Measurements from ENCODE around the gene SOBP. TPM values are rescaled to one million over a fixed set of nuclear protein-coding genes. Genes with fewer than 3 reads are reported as not detected.

Gene SOBP
- total and polyA plus RNA-seq, 8 donors, result 0.58 to 16.9 (median 4.4) TPM

DNA sequence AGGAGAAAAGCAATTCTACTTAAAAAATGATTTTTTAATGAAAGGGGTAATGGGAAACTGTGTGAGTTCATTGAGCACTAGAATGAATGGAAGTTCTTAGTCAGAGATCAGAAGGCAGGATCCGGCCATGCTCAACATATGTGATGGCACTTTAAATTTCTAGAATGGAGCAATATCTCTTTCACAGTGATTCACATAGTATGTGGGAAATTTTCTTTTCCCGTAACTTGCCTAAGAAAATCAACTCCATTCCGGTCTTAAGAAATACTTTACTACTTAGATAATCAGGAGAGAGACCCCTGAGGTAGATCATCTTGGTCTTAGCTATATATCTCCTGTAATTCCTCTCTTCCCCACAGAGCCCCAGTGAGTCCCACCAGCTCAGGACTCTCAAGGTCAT is 202.4 kb downstream of the SOBP start:
- Histone ChIP-seq H3K4me3 (no peak overlapping the region), H3K27ac (no peak overlapping the region), H3K4me1 (peaks cover 0 to 11% (median 6%) of the 10 kb centered on the region in 4 donors), H3K36me3 (no peaks in the 10 kb centered on the region), H3K9me3 (no peaks in the 10 kb centered on the region), H3K27me3 (peaks cover 0 to 7% (median 0%) of the 10 kb centered on the region in 3 donors)
- DNase-seq, result peak in 1 of 2 donors; percentile 37
- intact Hi-C loops (cut with DNase I; ENCODE audit: low total_unique reads), result no loop called here
- WGBS, 5 donors, result 79 to 96% (median 91%) methylated on average over 3 of the region's 3 CpGs
- no peak for TF ChIP-seq POLR2A (IDR thresholded peaks at IDR 0.05)
- TF ChIP-seq POLR2AphosphoS5 (IDR thresholded peaks at IDR 0.05), result no peak
- TF ChIP-seq, protein P1, sequence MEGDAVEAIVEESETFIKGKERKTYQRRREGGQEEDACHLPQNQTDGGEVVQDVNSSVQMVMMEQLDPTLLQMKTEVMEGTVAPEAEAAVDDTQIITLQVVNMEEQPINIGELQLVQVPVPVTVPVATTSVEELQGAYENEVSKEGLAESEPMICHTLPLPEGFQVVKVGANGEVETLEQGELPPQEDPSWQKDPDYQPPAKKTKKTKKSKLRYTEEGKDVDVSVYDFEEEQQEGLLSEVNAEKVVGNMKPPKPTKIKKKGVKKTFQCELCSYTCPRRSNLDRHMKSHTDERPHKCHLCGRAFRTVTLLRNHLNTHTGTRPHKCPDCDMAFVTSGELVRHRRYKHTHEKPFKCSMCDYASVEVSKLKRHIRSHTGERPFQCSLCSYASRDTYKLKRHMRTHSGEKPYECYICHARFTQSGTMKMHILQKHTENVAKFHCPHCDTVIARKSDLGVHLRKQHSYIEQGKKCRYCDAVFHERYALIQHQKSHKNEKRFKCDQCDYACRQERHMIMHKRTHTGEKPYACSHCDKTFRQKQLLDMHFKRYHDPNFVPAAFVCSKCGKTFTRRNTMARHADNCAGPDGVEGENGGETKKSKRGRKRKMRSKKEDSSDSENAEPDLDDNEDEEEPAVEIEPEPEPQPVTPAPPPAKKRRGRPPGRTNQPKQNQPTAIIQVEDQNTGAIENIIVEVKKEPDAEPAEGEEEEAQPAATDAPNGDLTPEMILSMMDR (IDR thresholded peaks at IDR 0.05), result no peak
- no peak for TF ChIP-seq EP300 (IDR thresholded peaks at IDR 0.05)

- Histone ChIP-seq H3K9me3 (no peaks in the 10 kb centered on the region), H3K4me1 (peaks cover 0 to 11% (median 6%) of the 10 kb centered on the region in 4 donors), H3K27ac (no peak overlapping the region), H3K27me3 (peaks cover 0 to 7% (median 0%) of the 10 kb centered on the region in 3 donors), H3K36me3 (no peaks in the 10 kb centered on the region), H3K4me3 (no peak overlapping the region)
- intact Hi-C loops (cut with DNase I; ENCODE audit: low total_unique reads), result no loop called here
- no peak for TF ChIP-seq POLR2AphosphoS5 (IDR thresholded peaks at IDR 0.05)
- TF ChIP-seq EP300 (IDR thresholded peaks at IDR 0.05), result no peak
- TF ChIP-seq, protein P1 (IDR thresholded peaks at IDR 0.05), result no peak
- TF ChIP-seq POLR2A (IDR thresholded peaks at IDR 0.05), result no peak
- WGBS, 5 donors, result 96 to 100% (median 100%) methylated on average over 2 of the region's 2 CpGs
- DNase-seq, result no peak
Observed at GRCh38 chr6:107695061-107695720, 205.3 kb downstream of the SOBP start.

GRCh38 chr6:107697682-107698081 is 207.8 kb downstream of the SOBP start:
- DNase-seq, result peak in 1 of 2 donors; percentile 40
- no peak overlapping the region for H3K4me3 ChIP-seq
- H3K27ac ChIP-seq, result no peak overlapping the region
- TF ChIP-seq EP300 (IDR thresholded peaks at IDR 0.05), result no peak
- no peak for TF ChIP-seq POLR2AphosphoS5 (IDR thresholded peaks at IDR 0.05)
- no peak for TF ChIP-seq POLR2A (IDR thresholded peaks at IDR 0.05)
- TF ChIP-seq, protein P1 (IDR thresholded peaks at IDR 0.05), result no peak
- H3K9me3 ChIP-seq, result no peaks in the 10 kb centered on the region
- 65 to 80% (median 65%) methylated on average over 5 of the region's 5 CpGs for WGBS, 5 donors
- no peaks in the 10 kb centered on the region for H3K36me3 ChIP-seq
- H3K27me3 ChIP-seq, result no peaks in the 10 kb centered on the region
- intact Hi-C loops (cut with DNase I; ENCODE audit: low total_unique reads), result no loop called here
- no peaks in the 10 kb centered on the region for H3K4me1 ChIP-seq

GRCh38 chr6:107698146-107698545 is 208.2 kb downstream of the SOBP start:
- TF ChIP-seq EP300 (IDR thresholded peaks at IDR 0.05), result no peak
- TF ChIP-seq, protein P1 (IDR thresholded peaks at IDR 0.05), result no peak
- TF ChIP-seq POLR2AphosphoS5 (IDR thresholded peaks at IDR 0.05), result no peak
- TF ChIP-seq POLR2A (IDR thresholded peaks at IDR 0.05), result no peak
- no peaks in the 10 kb centered on the region for H3K36me3 ChIP-seq
- DNase-seq, result no peak
- no peaks in the 10 kb centered on the region for H3K9me3 ChIP-seq
- no peaks in the 10 kb centered on the region for H3K4me1 ChIP-seq
- no peak overlapping the region for H3K4me3 ChIP-seq
- H3K27ac ChIP-seq, result no peak overlapping the region
- 70 to 89% (median 81%) methylated on average over 4 of the region's 4 CpGs for WGBS, 5 donors
- intact Hi-C loops (cut with DNase I; ENCODE audit: low total_unique reads), result no loop called here
- no peaks in the 10 kb centered on the region for H3K27me3 ChIP-seq
